Activated CD8-positive, alpha-beta memory T cell treated with anti-CD3 and anti-CD28 coated beads for 48 hours (primary cell): ENCODE measurements around the gene GDA.
"Not testable (repeated sequence)": the region's sequence is repeated elsewhere in the genome, so short reads cannot be mapped to it uniquely, and the experiment has no call there.

ENCODE experiments used
- DNase-seq, 3 experiments: peaks; one replicate each; pipeline ENCODE4 v3.0.0-alpha.2; 2020; ENCODE audit warnings: low read depth in 2 of 3, low spot score in 2 of 3

Gene GDA

GRCh38 chr9:72274441-72274840 is 125.2 kb downstream of the GDA start:
- no peak for DNase-seq

- DNase-seq, result no peak
Measured at GRCh38 chr9:72274916-72275315, 125.7 kb downstream of the GDA start.

GRCh38 chr9:72276429-72276828 is 127.2 kb downstream of the GDA start:
- DNase-seq, result no peak

- no peak for DNase-seq
Measured at GRCh38 chr9:72278959-72279358, 129.7 kb downstream of the GDA start.

GRCh38 chr9:72280913-72281500 is 131.8 kb downstream of the GDA start:
- DNase-seq, result peak; percentile 19 to 38 (median 28)

GRCh38 chr9:72289401-72289800 is 140.2 kb downstream of the GDA start:
- no peak for DNase-seq

- no peak for DNase-seq
Measured at GRCh38 chr9:72290311-72290710, 141.1 kb downstream of the GDA start.

GRCh38 chr9:72291576-72291975 is 142.3 kb downstream of the GDA start:
- not testable (repeated sequence) for DNase-seq

GRCh38 chr9:72292256-72292682 is 143.0 kb downstream of the GDA start:
- DNase-seq, result no peak

- no peak for DNase-seq
Measured at GRCh38 chr9:72292874-72293607, 143.8 kb downstream of the GDA start.

- no peak for DNase-seq
Measured at GRCh38 chr9:72294936-72295335, 145.7 kb downstream of the GDA start.

GRCh38 chr9:72297516-72297915 is 148.3 kb downstream of the GDA start:
- no peak for DNase-seq

GRCh38 chr9:72299017-72299603 is 149.9 kb downstream of the GDA start:
- DNase-seq, result no peak

- no peak for DNase-seq
Measured at GRCh38 chr9:72300873-72301272, 151.6 kb downstream of the GDA start.
